ENCODE results near the gene PDLIM1. TPM values are rescaled to one million over a fixed set of nuclear protein-coding genes. Genes with fewer than 3 reads are reported as not detected.

PDLIM1 gene
- polyA plus RNA-seq, 1 experiment, result 141 TPM

DNA sequence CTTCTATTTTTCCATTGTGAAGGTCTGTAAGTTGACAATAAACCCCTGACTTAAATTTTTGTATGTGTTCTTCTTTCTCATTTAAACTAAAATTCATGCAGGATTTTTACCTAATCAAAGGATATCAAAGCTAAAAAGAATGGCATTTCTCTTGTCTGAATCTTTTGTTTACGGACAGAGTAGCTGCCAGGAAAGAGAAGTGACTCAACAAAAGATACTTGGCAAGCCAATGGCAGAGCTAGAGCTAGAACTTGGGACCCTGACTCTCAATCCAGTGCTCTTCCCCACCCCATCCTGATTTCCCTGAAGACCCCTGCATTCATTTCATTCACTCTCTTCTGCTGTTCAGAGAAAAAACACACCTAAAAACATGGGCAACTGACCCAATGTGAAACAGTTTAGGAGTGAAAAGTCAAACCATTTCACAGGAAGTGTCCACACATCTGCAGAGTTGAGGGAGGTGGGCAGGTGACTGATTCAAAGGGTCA, 40.2 kb upstream of the PDLIM1 start:
- TF ChIP-seq, protein P1, sequence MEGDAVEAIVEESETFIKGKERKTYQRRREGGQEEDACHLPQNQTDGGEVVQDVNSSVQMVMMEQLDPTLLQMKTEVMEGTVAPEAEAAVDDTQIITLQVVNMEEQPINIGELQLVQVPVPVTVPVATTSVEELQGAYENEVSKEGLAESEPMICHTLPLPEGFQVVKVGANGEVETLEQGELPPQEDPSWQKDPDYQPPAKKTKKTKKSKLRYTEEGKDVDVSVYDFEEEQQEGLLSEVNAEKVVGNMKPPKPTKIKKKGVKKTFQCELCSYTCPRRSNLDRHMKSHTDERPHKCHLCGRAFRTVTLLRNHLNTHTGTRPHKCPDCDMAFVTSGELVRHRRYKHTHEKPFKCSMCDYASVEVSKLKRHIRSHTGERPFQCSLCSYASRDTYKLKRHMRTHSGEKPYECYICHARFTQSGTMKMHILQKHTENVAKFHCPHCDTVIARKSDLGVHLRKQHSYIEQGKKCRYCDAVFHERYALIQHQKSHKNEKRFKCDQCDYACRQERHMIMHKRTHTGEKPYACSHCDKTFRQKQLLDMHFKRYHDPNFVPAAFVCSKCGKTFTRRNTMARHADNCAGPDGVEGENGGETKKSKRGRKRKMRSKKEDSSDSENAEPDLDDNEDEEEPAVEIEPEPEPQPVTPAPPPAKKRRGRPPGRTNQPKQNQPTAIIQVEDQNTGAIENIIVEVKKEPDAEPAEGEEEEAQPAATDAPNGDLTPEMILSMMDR (IDR thresholded peaks at IDR 0.05; ENCODE audit: insufficient read depth, low read depth, low read length), result no peak
- ChIA-PET CTCF (no interaction called here), POLR2A (interaction anchor here (0.5 kb wide), 1 partner anchor 119 kb away, joined by 3 read pairs; no protein-coding TSS in a partner anchor)
- no peak overlapping the region for H3K4me3 ChIP-seq (ENCODE audit: low read depth, low read length)
- DNase-seq (ENCODE audit: low read depth), result no peak
- H3K36me3 ChIP-seq (ENCODE audit: control insufficient read depth, insufficient read depth, low read length), result no peaks in the 10 kb centered on the region
- H3K27me3 ChIP-seq (ENCODE audit: control insufficient read depth, insufficient read depth, low read length), result no peaks in the 10 kb centered on the region

DNA sequence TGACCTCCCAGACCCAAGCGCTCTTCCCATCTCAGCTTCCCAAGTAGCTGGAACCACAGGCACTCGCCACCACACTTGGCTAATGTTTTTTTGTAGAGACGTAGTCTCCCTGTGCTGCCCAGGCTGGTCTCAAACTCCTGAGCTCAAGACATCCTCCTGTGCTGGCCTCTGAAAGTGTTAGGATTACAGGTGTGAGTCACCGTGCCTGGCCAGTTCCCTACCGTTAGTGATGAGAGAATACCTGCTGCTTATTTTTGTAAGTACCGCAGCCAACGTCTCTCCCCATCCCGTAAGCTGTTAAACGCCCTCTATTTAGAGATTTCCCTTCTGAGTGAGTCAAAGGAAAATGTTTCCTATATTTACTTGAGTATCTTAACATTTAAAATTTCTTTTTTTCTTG, 38.5 kb upstream of the PDLIM1 start:
- H3K36me3 ChIP-seq (ENCODE audit: control insufficient read depth, insufficient read depth, low read length), result no peaks in the 10 kb centered on the region
- DNase-seq (ENCODE audit: low read depth), result no peak
- TF ChIP-seq, protein P1 (IDR thresholded peaks at IDR 0.05; ENCODE audit: insufficient read depth, low read depth, low read length), result no peak
- 0 out of 2 replicates have a peak, but pooled peaks cover 1% of the 10 kb centered on the region for H3K27me3 ChIP-seq (ENCODE audit: control insufficient read depth, insufficient read depth, low read length)
- no peak overlapping the region for H3K4me3 ChIP-seq (ENCODE audit: low read depth, low read length)
- ChIA-PET POLR2A (no interaction called here), CTCF (interaction anchor here (1.3 kb wide), 2 partner anchors 10 to 84 kb away, joined by 3 to 4 read pairs; no protein-coding TSS in a partner anchor)

DNA sequence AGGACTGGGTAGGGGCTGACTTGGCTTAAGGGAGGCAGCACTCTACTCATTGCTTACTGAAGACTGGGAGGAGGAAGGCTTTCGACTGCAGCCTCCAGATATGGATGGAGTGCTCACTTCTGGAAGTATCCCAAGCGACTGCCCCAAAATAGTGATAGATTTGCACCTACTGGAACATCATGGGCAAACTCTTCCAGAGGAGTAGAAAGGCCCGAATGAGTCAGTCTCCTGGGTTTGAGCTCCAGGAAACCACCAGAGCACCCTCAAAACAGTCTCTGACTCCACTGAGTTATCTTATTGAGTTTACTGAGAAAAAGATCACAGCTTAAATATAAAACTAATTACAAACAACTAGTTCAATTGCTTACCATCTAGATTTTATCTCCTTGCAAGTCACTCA, 37.2 kb upstream of the PDLIM1 start:
- CTCF ChIA-PET, result no interaction called here
- DNase-seq (ENCODE audit: low read depth), result no peak
- Histone ChIP-seq H3K36me3 (ENCODE audit: control insufficient read depth, insufficient read depth, low read length) (no peaks in the 10 kb centered on the region), H3K4me3 (ENCODE audit: low read depth, low read length) (no peak overlapping the region), H3K27me3 (ENCODE audit: control insufficient read depth, insufficient read depth, low read length) (peaks cover 2% of the 10 kb centered on the region; the same call in 1 of the 2 replicates)
- TF ChIP-seq, protein P1 (IDR thresholded peaks at IDR 0.05; ENCODE audit: insufficient read depth, low read depth, low read length), result no peak
- POLR2A ChIA-PET, result no interaction called here

DNA sequence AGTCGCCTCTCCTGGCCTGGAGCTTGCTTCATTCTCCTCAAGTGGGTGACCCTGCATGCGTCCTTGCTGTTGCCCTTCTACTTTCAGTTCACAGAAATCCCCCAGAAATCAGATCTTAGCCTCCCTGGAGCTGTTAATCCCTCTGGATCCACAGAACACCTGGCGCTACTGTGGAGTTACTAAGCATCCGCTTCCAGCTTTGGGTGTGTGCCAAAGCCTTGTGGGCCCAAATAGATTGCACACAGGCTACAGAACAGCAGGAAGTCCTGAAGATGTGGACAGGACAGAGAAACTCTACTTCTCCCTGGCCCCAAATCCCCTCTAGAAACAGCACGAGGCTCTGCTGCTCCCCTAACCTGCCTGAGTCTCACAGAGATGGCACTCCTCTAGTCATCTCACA, 36.6 kb upstream of the PDLIM1 start:
- ChIA-PET POLR2A (no interaction called here), CTCF (interaction anchor here (1.0 to 1.1 kb wide), 2 partner anchors 23 to 47 kb away, joined by 3 read pairs; no protein-coding TSS in a partner anchor)
- Histone ChIP-seq H3K27me3 (ENCODE audit: control insufficient read depth, insufficient read depth, low read length) (peaks cover 2% of the 10 kb centered on the region; the same call in 1 of the 2 replicates), H3K36me3 (ENCODE audit: control insufficient read depth, insufficient read depth, low read length) (no peaks in the 10 kb centered on the region), H3K4me3 (ENCODE audit: low read depth, low read length) (no peak overlapping the region)
- TF ChIP-seq, protein P1 (IDR thresholded peaks at IDR 0.05; ENCODE audit: insufficient read depth, low read depth, low read length), result no peak
- DNase-seq (ENCODE audit: low read depth), result no peak

DNA sequence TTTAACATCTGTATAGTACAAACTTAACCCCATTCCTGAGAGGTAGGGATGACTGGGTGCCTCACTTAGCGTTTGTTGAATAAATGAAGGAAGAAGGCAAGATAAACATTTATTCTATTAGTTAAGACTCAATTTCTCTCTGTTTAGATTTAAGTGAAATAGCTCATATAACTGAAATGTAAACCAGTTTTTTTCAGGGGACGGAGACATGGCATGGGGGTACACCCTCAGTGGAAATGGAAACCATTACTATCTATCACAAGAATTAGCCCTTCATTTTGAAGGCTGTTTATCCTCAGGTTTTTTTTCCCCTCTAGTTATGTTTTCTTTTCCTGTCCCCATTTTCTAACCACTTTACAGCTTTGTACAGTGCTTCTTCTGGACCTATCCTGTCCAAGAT, 35.6 kb upstream of the PDLIM1 start:
- ChIA-PET CTCF (interaction anchor here (1.0 to 1.1 kb wide), 2 partner anchors 24 to 46 kb away, joined by 3 read pairs; no protein-coding TSS in a partner anchor), POLR2A (no interaction called here)

More for the DNA sequence above, 35.6 kb upstream of the PDLIM1 start:
- DNase-seq (ENCODE audit: low read depth), result no peak
- H3K27me3 ChIP-seq (ENCODE audit: control insufficient read depth, insufficient read depth, low read length), result peaks cover 2% of the 10 kb centered on the region; the same call in 1 of the 2 replicates
- no peaks in the 10 kb centered on the region for H3K36me3 ChIP-seq (ENCODE audit: control insufficient read depth, insufficient read depth, low read length)
- no peak overlapping the region for H3K4me3 ChIP-seq (ENCODE audit: low read depth, low read length)
- TF ChIP-seq, protein P1 (IDR thresholded peaks at IDR 0.05; ENCODE audit: insufficient read depth, low read depth, low read length), result no peak
